Measurements from ENCODE around the gene SLC22A2.

Gene SLC22A2

DNA sequence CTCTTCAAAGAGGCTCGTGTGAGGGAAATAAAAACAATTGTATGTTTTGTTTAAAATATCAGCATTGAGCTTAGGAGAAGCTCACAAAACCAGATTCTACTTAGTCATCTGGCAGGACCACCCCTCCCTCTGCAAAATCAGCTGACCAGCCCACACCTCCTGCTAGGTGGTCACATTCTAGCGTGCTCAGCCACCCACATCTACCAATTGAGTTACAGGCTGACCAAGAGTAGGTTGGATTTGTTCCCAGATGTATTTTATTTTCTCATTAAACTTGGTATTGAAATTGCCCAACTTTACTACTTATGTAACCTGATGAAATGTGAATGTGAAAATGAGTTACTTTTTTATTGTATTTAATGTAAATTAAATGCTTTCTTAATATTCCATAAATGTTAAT is 56.2 kb downstream of the SLC22A2 start:
- Histone ChIP-seq H3K27ac (ENCODE audit: low read depth, low read length) (no peak overlapping the region), H3K4me3 (ENCODE audit: low read depth in 1 of 2, low read length in 2 of 2) (no peak overlapping the region), H3K4me1 (ENCODE audit: insufficient read depth, low read length) (peaks cover 6% of the 10 kb centered on the region), H3K36me3 (ENCODE audit: insufficient read depth, low read length) (no peaks in the 10 kb centered on the region), H3K9me3 (ENCODE audit: low read length) (no peaks in the 10 kb centered on the region), H3K9ac (ENCODE audit: low read length) (no peak overlapping the region), H3K27me3 (ENCODE audit: control insufficient read depth in 1 of 2, insufficient read depth in 2 of 2, low read length in 2 of 2) (no peaks in the 10 kb centered on the region)

DNA sequence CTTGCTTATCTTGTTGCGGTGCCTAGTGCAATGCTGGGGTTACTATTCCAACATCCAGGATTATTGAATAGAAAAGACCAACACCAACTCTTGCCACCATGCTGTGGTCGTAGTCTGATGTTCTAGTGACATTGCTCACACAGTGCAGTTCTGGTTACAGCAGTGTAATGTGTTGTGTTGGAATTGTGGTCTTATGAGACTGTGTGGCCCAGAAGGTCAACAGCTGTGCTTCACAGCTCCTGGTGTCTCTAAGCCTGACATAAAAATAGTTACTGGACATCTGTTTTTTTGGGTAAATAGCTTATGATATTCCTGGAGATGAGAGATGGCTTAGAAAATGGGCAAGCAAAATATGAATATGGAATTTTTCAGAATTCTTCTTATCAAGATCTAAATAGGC is 57.6 kb downstream of the SLC22A2 start:
- peaks cover 6% of the 10 kb centered on the region for H3K4me1 ChIP-seq (ENCODE audit: insufficient read depth, low read length)
- H3K27me3 ChIP-seq (ENCODE audit: control insufficient read depth in 1 of 2, insufficient read depth in 2 of 2, low read length in 2 of 2) = no peaks in the 10 kb centered on the region
- no peaks in the 10 kb centered on the region for H3K36me3 ChIP-seq (ENCODE audit: insufficient read depth, low read length)
- H3K4me3 ChIP-seq (ENCODE audit: low read depth in 1 of 2, low read length in 2 of 2) = no peak overlapping the region
- H3K9me3 ChIP-seq (ENCODE audit: low read length) = no peaks in the 10 kb centered on the region
- no peak overlapping the region for H3K27ac ChIP-seq (ENCODE audit: low read depth, low read length)
- no peak overlapping the region for H3K9ac ChIP-seq (ENCODE audit: low read length)

GRCh38 chr6:160198606-160199211 is 59.9 kb downstream of the SLC22A2 start:
- no peaks in the 10 kb centered on the region for H3K36me3 ChIP-seq (ENCODE audit: insufficient read depth, low read length)
- H3K9me3 ChIP-seq (ENCODE audit: low read length) = no peaks in the 10 kb centered on the region
- H3K4me1 ChIP-seq (ENCODE audit: insufficient read depth, low read length) = peaks cover 6% of the 10 kb centered on the region
- H3K9ac ChIP-seq (ENCODE audit: low read length) = no peak overlapping the region
- no peaks in the 10 kb centered on the region for H3K27me3 ChIP-seq (ENCODE audit: control insufficient read depth in 1 of 2, insufficient read depth in 2 of 2, low read length in 2 of 2)
- no peak overlapping the region for H3K4me3 ChIP-seq (ENCODE audit: low read depth in 1 of 2, low read length in 2 of 2)
- no peak overlapping the region for H3K27ac ChIP-seq (ENCODE audit: low read depth, low read length)

DNA sequence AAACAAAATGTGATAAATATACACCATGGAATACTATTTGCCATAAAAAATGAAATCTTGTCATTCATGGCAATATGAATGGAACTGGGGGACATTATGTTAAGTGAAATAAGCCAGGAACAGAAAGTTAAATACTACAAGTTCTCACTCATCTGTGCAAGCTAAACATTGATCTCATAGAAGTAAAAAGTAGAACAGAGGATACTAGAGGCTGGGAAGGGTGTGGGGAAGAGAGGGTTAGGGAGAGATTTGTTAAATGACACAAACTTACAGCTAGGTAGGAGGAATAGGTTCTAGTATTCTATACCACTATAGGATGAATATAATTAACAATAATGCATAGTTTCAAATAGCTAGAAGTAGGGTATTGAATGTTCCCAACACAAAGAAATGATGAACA is 61.0 kb downstream of the SLC22A2 start:
- no peaks in the 10 kb centered on the region for H3K36me3 ChIP-seq (ENCODE audit: insufficient read depth, low read length)
- no peak overlapping the region for H3K9ac ChIP-seq (ENCODE audit: low read length)
- no peak overlapping the region for H3K27ac ChIP-seq (ENCODE audit: low read depth, low read length)

GRCh38 chr6:160194808-160195207 is 63.8 kb downstream of the SLC22A2 start:
- Histone ChIP-seq H3K9ac (ENCODE audit: low read length) (no peak overlapping the region), H3K4me1 (ENCODE audit: insufficient read depth, low read length) (no peaks in the 10 kb centered on the region), H3K4me3 (ENCODE audit: low read depth in 1 of 2, low read length in 2 of 2) (no peak overlapping the region), H3K36me3 (ENCODE audit: insufficient read depth, low read length) (no peaks in the 10 kb centered on the region), H3K27me3 (ENCODE audit: control insufficient read depth in 1 of 2, insufficient read depth in 2 of 2, low read length in 2 of 2) (no peaks in the 10 kb centered on the region), H3K27ac (ENCODE audit: low read depth, low read length) (no peak overlapping the region), H3K9me3 (ENCODE audit: low read length) (no peaks in the 10 kb centered on the region)

More for the DNA sequence above, 61.0 kb downstream of the SLC22A2 start:
- Histone ChIP-seq H3K27me3 (ENCODE audit: control insufficient read depth in 1 of 2, insufficient read depth in 2 of 2, low read length in 2 of 2) (no peaks in the 10 kb centered on the region), H3K9me3 (ENCODE audit: low read length) (no peaks in the 10 kb centered on the region), H3K4me3 (ENCODE audit: low read depth in 1 of 2, low read length in 2 of 2) (no peak overlapping the region), H3K4me1 (ENCODE audit: insufficient read depth, low read length) (peaks cover 6% of the 10 kb centered on the region)

DNA sequence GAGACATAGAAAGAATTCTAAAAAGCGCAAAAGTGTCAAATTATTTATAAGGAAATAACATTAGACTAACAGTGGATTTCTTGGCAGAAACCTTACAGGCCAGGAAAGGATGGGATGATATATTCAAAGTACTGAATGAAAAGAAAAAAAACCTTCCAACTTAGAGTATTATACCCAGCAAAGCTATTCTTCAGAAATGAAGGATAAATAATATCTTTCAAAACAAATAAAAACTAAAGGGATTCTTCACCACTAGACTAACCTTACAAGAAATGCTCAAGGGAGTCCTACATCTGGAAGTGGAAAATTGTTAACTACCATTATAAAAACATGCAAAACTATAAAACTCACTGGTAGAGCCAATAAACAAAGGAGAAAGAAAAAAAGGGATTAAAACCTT is 65.8 kb downstream of the SLC22A2 start:
- Histone ChIP-seq H3K36me3 (ENCODE audit: insufficient read depth, low read length) (no peaks in the 10 kb centered on the region), H3K9ac (ENCODE audit: low read length) (no peak overlapping the region), H3K27me3 (ENCODE audit: control insufficient read depth in 1 of 2, insufficient read depth in 2 of 2, low read length in 2 of 2) (no peaks in the 10 kb centered on the region), H3K9me3 (ENCODE audit: low read length) (no peaks in the 10 kb centered on the region), H3K4me3 (ENCODE audit: low read depth in 1 of 2, low read length in 2 of 2) (no peak overlapping the region), H3K4me1 (ENCODE audit: insufficient read depth, low read length) (no peaks in the 10 kb centered on the region), H3K27ac (ENCODE audit: low read depth, low read length) (no peak overlapping the region)

- Histone ChIP-seq H3K27ac (ENCODE audit: low read depth, low read length) (no peak overlapping the region), H3K4me1 (ENCODE audit: insufficient read depth, low read length) (no peaks in the 10 kb centered on the region), H3K36me3 (ENCODE audit: insufficient read depth, low read length) (no peaks in the 10 kb centered on the region), H3K9ac (ENCODE audit: low read length) (no peak overlapping the region), H3K9me3 (ENCODE audit: low read length) (no peaks in the 10 kb centered on the region), H3K4me3 (ENCODE audit: low read depth in 1 of 2, low read length in 2 of 2) (no peak overlapping the region), H3K27me3 (ENCODE audit: control insufficient read depth in 1 of 2, insufficient read depth in 2 of 2, low read length in 2 of 2) (no peaks in the 10 kb centered on the region)
These were observed 67.6 kb downstream of the SLC22A2 start for GRCh38 chr6:160190973-160191372.

- Histone ChIP-seq H3K4me3 (ENCODE audit: low read depth in 1 of 2, low read length in 2 of 2) (no peak overlapping the region), H3K27me3 (ENCODE audit: control insufficient read depth in 1 of 2, insufficient read depth in 2 of 2, low read length in 2 of 2) (no peaks in the 10 kb centered on the region), H3K4me1 (ENCODE audit: insufficient read depth, low read length) (no peaks in the 10 kb centered on the region), H3K9me3 (ENCODE audit: low read length) (no peaks in the 10 kb centered on the region), H3K9ac (ENCODE audit: low read length) (no peak overlapping the region), H3K36me3 (ENCODE audit: insufficient read depth, low read length) (no peaks in the 10 kb centered on the region), H3K27ac (ENCODE audit: low read depth, low read length) (no peak overlapping the region)
These were observed 68.5 kb downstream of the SLC22A2 start for GRCh38 chr6:160190081-160190480.

DNA sequence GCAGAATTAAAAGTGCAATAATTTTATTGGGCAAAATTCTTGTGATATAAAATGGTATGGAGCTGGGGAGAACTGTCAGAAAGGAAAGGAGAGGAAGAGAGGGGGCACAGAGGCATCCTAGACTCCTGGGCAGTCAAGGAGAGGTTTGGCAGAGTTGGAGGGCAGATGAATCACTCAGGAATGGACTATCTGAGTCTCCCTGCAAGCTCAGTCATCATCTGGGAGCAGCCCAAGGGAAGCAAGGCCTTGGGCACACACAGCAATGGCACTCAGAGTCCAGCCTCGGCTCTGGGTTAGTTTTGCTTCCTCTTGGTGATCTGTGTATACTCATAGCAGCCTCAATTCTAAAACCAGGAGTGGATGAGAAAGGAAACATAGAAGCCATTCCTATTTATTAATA is 69.8 kb downstream of the SLC22A2 start:
- H3K27ac ChIP-seq (ENCODE audit: low read depth, low read length) = no peak overlapping the region
- no peaks in the 10 kb centered on the region for H3K36me3 ChIP-seq (ENCODE audit: insufficient read depth, low read length)
- no peaks in the 10 kb centered on the region for H3K4me1 ChIP-seq (ENCODE audit: insufficient read depth, low read length)
- no peaks in the 10 kb centered on the region for H3K9me3 ChIP-seq (ENCODE audit: low read length)
- H3K4me3 ChIP-seq (ENCODE audit: low read depth in 1 of 2, low read length in 2 of 2) = no peak overlapping the region
- H3K9ac ChIP-seq (ENCODE audit: low read length) = no peak overlapping the region
- H3K27me3 ChIP-seq (ENCODE audit: control insufficient read depth in 1 of 2, insufficient read depth in 2 of 2, low read length in 2 of 2) = no peaks in the 10 kb centered on the region

- H3K27me3 ChIP-seq (ENCODE audit: control insufficient read depth in 1 of 2, insufficient read depth in 2 of 2, low read length in 2 of 2) = no peaks in the 10 kb centered on the region
- H3K27ac ChIP-seq (ENCODE audit: low read depth, low read length) = no peak overlapping the region
- no peak overlapping the region for H3K4me3 ChIP-seq (ENCODE audit: low read depth in 1 of 2, low read length in 2 of 2)
- H3K9ac ChIP-seq (ENCODE audit: low read length) = no peak overlapping the region
- no peaks in the 10 kb centered on the region for H3K4me1 ChIP-seq (ENCODE audit: insufficient read depth, low read length)
- no peaks in the 10 kb centered on the region for H3K9me3 ChIP-seq (ENCODE audit: low read length)
- no peaks in the 10 kb centered on the region for H3K36me3 ChIP-seq (ENCODE audit: insufficient read depth, low read length)
These were observed 77.9 kb downstream of the SLC22A2 start for GRCh38 chr6:160180706-160181105.

DNA sequence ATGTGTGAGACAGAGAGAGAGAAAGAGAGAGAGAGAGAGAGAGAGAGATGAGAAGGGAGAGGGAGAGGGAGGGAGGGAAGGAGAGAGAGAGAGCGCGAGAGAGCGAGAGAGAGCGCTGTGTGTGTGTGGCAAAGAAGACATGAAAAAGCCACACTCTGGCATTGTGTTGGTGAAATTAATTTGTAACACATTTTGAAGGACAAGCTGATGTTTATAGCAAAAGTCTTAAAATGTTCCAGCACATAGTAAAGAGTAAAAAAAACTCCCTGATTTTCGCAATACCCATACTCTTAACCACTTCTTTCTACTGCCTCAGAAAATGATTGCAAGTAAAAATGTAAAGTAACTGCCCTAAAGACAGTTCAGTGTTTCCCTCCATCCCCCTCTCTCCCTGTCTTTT is 80.3 kb downstream of the SLC22A2 start:
- no peaks in the 10 kb centered on the region for H3K9me3 ChIP-seq (ENCODE audit: low read length)
- H3K4me3 ChIP-seq (ENCODE audit: low read depth in 1 of 2, low read length in 2 of 2) = no peak overlapping the region
- H3K36me3 ChIP-seq (ENCODE audit: insufficient read depth, low read length) = no peaks in the 10 kb centered on the region
- no peaks in the 10 kb centered on the region for H3K27me3 ChIP-seq (ENCODE audit: control insufficient read depth in 1 of 2, insufficient read depth in 2 of 2, low read length in 2 of 2)
- no peak overlapping the region for H3K27ac ChIP-seq (ENCODE audit: low read depth, low read length)
- H3K4me1 ChIP-seq (ENCODE audit: insufficient read depth, low read length) = no peaks in the 10 kb centered on the region
- H3K9ac ChIP-seq (ENCODE audit: low read length) = no peak overlapping the region

DNA sequence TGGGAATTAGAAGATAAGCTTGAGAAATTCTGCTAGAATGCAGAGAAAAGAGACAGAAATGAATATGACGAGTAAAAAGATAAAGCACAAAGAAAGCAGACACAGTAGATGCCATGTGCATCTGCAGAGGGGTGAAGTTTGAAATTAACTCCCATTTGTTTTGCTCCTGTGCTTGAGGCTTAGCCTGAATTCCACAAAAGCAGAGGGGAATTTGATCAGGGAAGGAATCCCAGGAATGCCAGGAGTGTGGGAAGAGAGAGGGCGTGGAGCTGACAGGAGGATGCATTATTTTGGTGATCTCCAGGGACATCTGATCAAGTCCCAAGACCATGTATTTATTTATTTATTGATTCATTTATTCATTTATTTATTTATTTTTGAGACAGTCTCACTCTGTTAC is 81.4 kb downstream of the SLC22A2 start:
- no peak overlapping the region for H3K4me3 ChIP-seq (ENCODE audit: low read depth in 1 of 2, low read length in 2 of 2)
- H3K9me3 ChIP-seq (ENCODE audit: low read length) = no peaks in the 10 kb centered on the region
- no peaks in the 10 kb centered on the region for H3K27me3 ChIP-seq (ENCODE audit: control insufficient read depth in 1 of 2, insufficient read depth in 2 of 2, low read length in 2 of 2)
- H3K27ac ChIP-seq (ENCODE audit: low read depth, low read length) = no peak overlapping the region
- H3K4me1 ChIP-seq (ENCODE audit: insufficient read depth, low read length) = no peaks in the 10 kb centered on the region
- H3K36me3 ChIP-seq (ENCODE audit: insufficient read depth, low read length) = no peaks in the 10 kb centered on the region
- H3K9ac ChIP-seq (ENCODE audit: low read length) = no peak overlapping the region
